HG03575 (cell line): ENCODE data around the gene TRAPPC14.
"Not testable (repeated sequence)": the region's sequence is repeated elsewhere in the genome, so short reads cannot be mapped to it uniquely, and the experiment has no call there.

Experiments used
- ATAC-seq: cut with Tn5 transposase; IDR thresholded peaks from one replicate; pipeline ENCODE4 v1.9.1; 2021; ENCODE audit not compliant: unreplicated experiment, insufficient number of reproducible peaks, low FRiP score; ENCODE audit errors: extremely low read depth

Gene TRAPPC14, protein sequence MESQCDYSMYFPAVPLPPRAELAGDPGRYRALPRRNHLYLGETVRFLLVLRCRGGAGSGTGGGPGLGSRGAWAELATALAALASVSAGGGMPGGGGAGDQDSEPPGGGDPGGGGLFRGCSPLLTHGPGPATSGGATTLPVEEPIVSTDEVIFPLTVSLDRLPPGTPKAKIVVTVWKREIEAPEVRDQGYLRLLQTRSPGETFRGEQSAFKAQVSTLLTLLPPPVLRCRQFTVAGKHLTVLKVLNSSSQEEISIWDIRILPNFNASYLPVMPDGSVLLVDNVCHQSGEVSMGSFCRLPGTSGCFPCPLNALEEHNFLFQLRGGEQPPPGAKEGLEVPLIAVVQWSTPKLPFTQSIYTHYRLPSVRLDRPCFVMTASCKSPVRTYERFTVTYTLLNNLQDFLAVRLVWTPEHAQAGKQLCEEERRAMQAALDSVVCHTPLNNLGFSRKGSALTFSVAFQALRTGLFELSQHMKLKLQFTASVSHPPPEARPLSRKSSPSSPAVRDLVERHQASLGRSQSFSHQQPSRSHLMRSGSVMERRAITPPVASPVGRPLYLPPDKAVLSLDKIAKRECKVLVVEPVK

DNA sequence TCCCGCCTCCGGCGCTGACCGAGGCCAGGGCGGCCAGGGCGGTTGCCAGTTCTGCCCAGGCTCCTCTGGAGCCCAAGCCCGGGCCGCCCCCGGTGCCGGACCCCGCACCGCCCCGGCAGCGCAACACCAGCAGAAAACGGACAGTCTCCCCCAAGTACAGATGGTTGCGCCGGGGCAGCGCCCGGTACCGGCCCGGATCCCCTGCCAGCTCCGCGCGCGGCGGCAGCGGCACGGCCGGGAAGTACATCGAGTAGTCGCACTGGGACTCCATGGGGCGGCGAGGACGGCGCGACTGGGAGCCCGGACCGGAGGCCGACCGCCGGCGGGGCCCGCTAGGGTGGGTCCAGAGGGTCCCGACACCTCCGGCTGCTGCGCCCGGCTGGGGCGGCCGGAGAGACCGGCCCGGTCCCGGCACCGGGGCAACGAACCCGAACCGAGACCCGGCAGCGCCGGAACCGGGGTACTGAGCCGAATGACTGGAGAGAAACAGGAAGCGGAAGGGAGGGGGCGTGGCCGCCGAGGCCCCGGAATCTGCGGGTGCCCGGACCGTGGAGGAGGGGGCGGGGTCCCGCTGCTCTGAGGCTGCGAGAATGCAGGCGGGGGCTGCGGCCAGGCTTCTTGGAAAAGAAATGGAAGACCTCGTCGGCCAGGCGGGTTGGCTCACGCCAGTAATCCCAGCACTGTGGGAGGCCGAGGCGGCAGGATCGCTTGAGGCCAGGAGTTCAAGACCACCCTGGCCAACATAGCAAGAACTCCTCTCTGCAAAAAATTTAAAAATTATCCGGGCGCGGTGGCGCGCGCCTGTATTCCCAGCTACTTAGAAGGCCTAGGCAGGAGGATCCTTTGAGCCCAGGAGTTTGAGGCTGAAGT lies at the start of gene TRAPPC14:
TSS of gene TRAPPC14 (minus strand) at position 495 of the 870 bp plus-strand sequence. CDS start at position 271, 224 bp downstream.
- no peak for ATAC-seq

GRCh38 chr7:100204454-100204853 lies 45.9 kb upstream of the TRAPPC14 start:
- no peak for ATAC-seq

DNA sequence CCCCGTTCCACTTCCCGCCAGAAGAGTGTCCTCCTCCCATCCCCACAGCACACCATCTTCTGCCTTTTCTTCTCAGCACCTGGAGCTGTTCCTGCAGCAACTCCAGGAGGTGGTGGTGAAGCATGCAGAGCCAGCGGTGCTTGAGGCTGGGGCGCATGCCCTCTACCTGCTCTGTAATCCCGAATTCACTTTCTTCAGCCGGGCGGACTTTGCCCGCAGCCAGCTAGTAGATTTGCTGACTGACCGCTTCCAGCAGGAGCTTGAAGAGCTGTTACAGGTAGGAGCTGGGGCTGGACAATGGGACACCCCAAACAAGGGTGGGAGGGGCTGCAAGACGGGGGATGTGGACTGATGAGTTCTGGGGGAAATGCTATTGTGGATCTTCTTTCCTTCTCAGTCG lies 42.2 kb upstream of the TRAPPC14 start:
- no peak for ATAC-seq

GRCh38 chr7:100198266-100198665 lies 39.7 kb upstream of the TRAPPC14 start:
- no peak for ATAC-seq

GRCh38 chr7:100195901-100196322 lies 37.4 kb upstream of the TRAPPC14 start:
- ATAC-seq = not testable (repeated sequence)

- ATAC-seq = no peak
Measured at GRCh38 chr7:100195222-100195621, 36.7 kb upstream of the TRAPPC14 start.

DNA sequence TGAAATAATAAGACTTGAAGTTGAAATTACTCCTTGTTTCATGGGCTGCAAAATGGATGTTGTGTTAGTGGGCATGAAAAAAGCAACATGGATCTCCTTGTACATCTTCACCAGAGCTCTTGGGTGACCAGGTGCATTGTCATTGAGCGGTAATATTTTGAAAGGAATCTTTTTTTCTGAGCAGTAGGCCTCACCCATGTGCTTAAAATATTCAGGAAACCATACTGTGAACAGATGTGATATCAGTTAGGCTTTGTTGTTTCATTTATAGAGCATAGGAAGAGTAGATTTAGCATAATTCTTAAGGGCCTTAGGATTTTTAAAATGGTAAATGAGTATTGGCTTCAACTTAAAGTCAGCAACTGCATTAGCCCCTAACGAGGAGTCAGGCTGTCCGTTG lies 34.4 kb upstream of the TRAPPC14 start:
- ATAC-seq = no peak

- not testable (repeated sequence) for ATAC-seq
Measured at GRCh38 chr7:100192281-100192862, 33.8 kb upstream of the TRAPPC14 start.

GRCh38 chr7:100191775-100192174 lies 33.3 kb upstream of the TRAPPC14 start:
- ATAC-seq = no peak

- no peak for ATAC-seq
Measured at GRCh38 chr7:100190048-100190711, 31.7 kb upstream of the TRAPPC14 start.

- ATAC-seq = no peak
Measured at GRCh38 chr7:100189061-100189460, 30.5 kb upstream of the TRAPPC14 start.

GRCh38 chr7:100185726-100186125 lies 27.2 kb upstream of the TRAPPC14 start:
- no peak for ATAC-seq

DNA sequence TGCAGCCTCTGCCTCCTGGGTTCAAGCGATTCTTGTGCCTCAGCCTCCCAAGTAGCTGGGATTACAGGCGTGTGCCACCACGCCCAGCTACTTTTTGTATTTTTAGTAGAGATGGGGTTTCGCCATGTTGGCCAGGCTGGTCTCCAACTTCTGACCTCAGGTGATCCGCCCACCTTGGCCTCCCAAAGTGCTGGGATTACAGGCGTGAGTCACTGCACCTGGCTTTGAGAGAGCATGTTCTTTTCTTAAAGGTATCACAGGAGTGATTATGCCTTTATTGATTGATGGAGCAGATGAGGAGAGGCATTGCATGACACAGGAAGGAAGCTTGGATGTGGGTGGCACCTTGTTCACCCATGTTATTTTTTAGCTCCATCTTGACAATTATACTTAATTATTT lies 24.6 kb upstream of the TRAPPC14 start:
- not testable (repeated sequence) for ATAC-seq

DNA sequence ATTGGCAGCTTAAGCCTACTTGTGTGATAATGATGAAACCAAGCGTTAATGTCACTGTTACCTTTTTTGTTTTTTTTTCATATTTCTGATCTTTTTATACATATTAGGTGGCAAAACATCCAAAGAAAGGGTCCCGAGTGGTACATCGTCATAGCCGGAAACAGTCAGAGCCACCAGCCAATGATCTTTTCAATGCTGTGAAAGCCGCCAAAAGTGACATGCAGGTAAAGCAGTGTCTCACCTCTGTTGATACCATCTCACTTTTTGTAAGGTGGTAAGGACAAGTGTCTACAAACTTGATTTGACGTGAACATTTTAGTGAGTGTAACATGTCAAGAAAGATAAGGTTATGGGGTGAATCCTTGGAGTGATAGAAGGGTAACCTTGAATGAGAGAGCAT lies 24.1 kb upstream of the TRAPPC14 start:
- ATAC-seq = not testable (repeated sequence)

- ATAC-seq = not testable (repeated sequence)
Measured at GRCh38 chr7:100180084-100180483, 21.6 kb upstream of the TRAPPC14 start.

DNA sequence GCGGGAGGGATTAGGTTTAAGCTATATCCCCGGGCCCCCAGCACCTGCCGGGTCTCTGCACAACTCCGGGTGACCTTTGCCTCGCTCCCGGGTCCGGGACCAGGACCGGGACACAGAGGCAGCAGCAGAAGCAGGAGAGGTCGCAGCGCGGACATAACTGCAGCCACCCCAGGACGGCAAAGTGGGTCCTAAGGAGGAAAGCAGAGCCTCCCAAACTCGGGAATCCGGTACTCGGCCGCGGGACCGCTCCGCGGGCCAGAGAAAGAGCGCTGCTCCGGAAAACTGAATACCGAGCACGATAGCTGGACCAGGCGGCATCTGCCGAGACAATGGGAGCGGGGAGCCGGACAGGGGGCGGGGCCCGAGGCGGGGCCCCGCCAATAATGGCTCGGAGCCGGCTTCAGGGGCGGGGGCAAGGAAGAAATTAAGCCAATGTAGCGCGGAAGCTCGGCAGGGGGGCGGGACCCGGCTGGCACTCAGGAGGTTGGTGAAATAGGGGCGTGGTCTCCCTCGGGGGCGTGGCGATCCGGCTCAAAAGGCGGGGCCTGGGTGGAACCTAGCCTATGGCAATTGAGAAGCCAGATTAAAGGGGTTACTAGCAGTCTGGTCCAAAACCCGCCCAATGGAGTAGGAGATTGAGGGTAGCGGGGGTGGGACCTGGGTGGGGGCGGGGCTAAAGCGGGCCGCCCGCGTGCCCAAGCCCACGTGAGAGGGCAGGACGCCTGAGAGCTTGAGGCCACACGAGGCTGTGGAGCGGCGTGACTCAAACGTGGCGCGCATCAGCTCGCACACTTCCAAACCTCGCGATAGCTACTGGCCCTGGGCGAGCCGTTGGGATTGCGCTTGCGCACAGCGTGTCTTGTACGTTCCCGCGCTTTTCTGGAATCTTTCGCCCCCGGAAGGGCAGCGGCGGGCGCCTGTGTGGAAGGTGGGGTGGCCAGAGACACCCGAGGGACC lies 18.8 kb upstream of the TRAPPC14 start, which contains the start of the genes GPC2 and STAG3:
TSS of gene GPC2 (minus strand) at position 337 of the 957 bp plus-strand sequence. CDS start at position 155, 182 bp downstream.
TSS of gene STAG3 (plus strand) at position 874 of the 957 bp plus-strand sequence. CDS start 2,639 bp downstream, outside the sequence.
- ATAC-seq = no peak
